ENCODE data around the gene CHTF8.

Gene CHTF8

GRCh38 chr16:69088684-69089083, 43.7 kb downstream of the CHTF8 start:
- TF ChIP-seq CTCF (IDR thresholded peaks at IDR 0.05; ENCODE audit: low read depth, low read length), result no peak
- Histone ChIP-seq H3K27me3 (ENCODE audit: insufficient read depth, low read depth, severe bottlenecking) (no peaks in the 10 kb centered on the region), H3K4me3 (ENCODE audit: low read depth, low read length) (no peak overlapping the region), H3K27ac (no peak overlapping the region), H3K9me3 (ENCODE audit: severe bottlenecking) (no peaks in the 10 kb centered on the region), H3K36me3 (no peaks in the 10 kb centered on the region)
- no peak for DNase-seq

GRCh38 chr16:69087161-69087581, 45.2 kb downstream of the CHTF8 start:
- no peak for TF ChIP-seq CTCF (IDR thresholded peaks at IDR 0.05; ENCODE audit: low read depth, low read length)
- Histone ChIP-seq H3K27ac (no peak overlapping the region), H3K36me3 (no peaks in the 10 kb centered on the region), H3K27me3 (ENCODE audit: insufficient read depth, low read depth, severe bottlenecking) (no peaks in the 10 kb centered on the region), H3K9me3 (ENCODE audit: severe bottlenecking) (no peaks in the 10 kb centered on the region), H3K4me3 (ENCODE audit: low read depth, low read length) (no peak overlapping the region)
- no peak for DNase-seq

DNA sequence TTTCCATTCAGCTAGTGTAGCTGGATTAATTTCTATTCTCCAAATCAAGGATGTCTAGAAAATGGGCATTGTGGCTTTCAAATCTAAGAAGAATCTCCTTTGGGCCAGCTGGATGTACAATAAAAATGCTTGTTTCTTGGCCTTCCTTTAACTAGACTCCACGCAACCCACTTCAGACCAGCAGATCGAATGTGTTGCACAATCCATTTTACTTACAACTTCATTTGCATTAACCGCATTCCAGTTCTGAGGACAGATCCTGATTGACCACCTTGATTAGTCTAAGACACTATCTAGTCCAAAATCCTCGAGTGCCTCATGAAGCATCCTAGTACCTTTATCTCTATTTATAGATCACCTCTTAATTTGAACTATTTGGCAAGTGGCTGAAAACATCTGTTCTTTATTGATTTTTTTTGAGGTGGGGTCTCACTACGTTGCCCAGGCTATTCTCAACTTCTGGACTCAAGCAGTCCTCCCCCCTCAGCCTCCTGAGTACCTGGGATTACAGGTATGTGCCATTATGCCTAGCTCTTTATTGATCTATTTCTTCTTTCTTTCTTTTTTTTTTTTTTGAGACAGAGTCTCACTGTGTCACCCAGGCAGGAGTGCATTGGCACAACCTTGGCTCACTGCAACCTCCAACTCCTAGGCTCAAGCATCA, 47.2 kb downstream of the CHTF8 start:
- no peaks in the 10 kb centered on the region for H3K27me3 ChIP-seq (ENCODE audit: insufficient read depth, low read depth, severe bottlenecking)
- no peak for TF ChIP-seq CTCF (IDR thresholded peaks at IDR 0.05; ENCODE audit: low read depth, low read length)
- no peak overlapping the region for H3K4me3 ChIP-seq (ENCODE audit: low read depth, low read length)
- DNase-seq, result no peak
- H3K36me3 ChIP-seq, result no peaks in the 10 kb centered on the region
- no peak overlapping the region for H3K27ac ChIP-seq
- H3K9me3 ChIP-seq (ENCODE audit: severe bottlenecking), result no peaks in the 10 kb centered on the region

DNA sequence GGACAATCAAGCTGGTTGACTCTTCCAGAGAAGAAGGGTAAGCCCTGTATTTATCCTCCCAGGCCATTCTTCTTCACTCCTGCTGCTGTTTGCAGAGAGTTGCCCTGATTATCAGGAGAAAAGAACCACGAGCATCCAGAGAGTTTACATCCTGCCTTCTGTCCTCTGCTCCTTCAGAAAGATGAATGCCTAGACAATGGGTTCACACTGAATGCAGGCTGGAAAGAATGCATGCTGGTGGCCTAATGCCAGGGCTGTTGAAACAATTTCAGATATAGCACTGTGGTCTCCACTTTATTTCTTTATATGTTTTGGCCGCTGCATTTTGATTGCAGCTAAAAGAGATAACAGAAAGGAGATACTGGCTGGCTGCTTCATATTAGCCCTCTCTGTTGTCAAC, 48.1 kb downstream of the CHTF8 start:
- no peak overlapping the region for H3K4me3 ChIP-seq (ENCODE audit: low read depth, low read length)
- H3K27me3 ChIP-seq (ENCODE audit: insufficient read depth, low read depth, severe bottlenecking), result no peaks in the 10 kb centered on the region
- no peak overlapping the region for H3K27ac ChIP-seq
- no peak for TF ChIP-seq CTCF (IDR thresholded peaks at IDR 0.05; ENCODE audit: low read depth, low read length)
- H3K36me3 ChIP-seq, result no peaks in the 10 kb centered on the region
- DNase-seq, result no peak
- H3K9me3 ChIP-seq (ENCODE audit: severe bottlenecking), result no peaks in the 10 kb centered on the region

- no peaks in the 10 kb centered on the region for H3K36me3 ChIP-seq
- no peaks in the 10 kb centered on the region for H3K27me3 ChIP-seq (ENCODE audit: insufficient read depth, low read depth, severe bottlenecking)
These were observed 49.0 kb downstream of the CHTF8 start for GRCh38 chr16:69083306-69083941.

More at GRCh38 chr16:69083306-69083941, 49.0 kb downstream of the CHTF8 start:
- peak; percentile 60 for TF ChIP-seq CTCF (IDR thresholded peaks at IDR 0.05; ENCODE audit: low read depth, low read length)
- H3K27ac ChIP-seq, result no peak overlapping the region
- H3K4me3 ChIP-seq (ENCODE audit: low read depth, low read length), result no peak overlapping the region
- H3K9me3 ChIP-seq (ENCODE audit: severe bottlenecking), result no peaks in the 10 kb centered on the region
- no peak for DNase-seq
